NCI-H526 (cell line): Measurements from ENCODE around the gene KIAA1549.

Experiments
- DNase-seq, 2 experiments: peaks; one replicate each; lab custom pipeline; 2025; lab: John Stamatoyannopoulos, UW

Gene KIAA1549

DNA sequence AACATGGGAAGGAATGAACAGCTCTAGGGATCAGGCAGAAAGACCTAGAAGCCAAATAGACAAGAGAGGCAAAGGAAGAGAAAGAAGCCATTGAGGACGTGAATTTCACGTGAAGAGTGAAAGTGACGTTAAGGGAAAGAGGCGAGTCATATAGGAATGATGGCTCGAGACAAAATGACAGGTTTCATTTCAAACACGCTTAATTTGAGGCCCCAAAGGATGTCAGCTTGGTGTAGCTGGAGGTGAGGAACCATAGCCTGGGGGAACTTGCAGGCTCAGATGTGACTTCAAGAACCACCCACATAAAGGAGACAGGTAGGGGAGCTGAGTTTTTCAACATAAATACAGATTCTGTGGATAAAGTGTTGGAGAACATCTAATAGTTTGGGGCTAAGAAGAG, 98.9 kb downstream of the KIAA1549 start:
- no peak for DNase-seq

- no peak for DNase-seq
Measured at GRCh38 chr7:138881579-138882188, 99.5 kb downstream of the KIAA1549 start.

DNA sequence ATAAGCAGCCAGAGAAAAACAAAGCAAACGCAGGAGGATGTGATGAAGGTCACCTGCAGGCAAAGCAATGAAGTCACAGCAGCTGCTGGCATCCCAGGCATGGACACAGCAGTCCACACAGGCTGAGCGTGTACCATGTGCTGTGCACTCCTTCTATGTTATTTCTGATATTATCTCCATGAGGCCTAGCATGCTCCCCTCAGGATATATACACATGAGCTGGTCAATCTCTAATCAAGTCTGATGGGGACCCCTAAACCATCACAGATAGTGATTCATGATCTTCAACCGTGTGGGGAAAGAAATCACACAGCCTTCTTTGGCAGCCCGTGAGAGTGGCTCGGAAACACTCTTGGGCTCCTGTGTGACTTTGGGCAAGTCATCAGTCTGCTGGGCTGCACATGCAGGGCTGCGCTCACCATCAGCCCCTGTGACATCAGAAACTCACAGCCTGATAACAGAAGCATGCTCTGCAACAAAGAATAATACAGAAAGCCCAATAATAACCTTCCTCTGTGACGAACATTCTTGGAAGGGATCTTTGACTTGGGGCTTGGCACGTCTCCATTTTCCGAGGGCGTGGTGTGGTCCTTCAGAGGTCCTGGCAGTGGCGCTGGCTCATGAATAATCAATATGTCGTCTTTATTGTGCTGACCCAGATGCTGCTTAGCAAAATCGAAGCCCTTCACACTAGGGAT, 100.2 kb downstream of the KIAA1549 start:
- DNase-seq, result no peak

GRCh38 chr7:138879356-138879755, 101.8 kb downstream of the KIAA1549 start:
- no peak for DNase-seq

DNA sequence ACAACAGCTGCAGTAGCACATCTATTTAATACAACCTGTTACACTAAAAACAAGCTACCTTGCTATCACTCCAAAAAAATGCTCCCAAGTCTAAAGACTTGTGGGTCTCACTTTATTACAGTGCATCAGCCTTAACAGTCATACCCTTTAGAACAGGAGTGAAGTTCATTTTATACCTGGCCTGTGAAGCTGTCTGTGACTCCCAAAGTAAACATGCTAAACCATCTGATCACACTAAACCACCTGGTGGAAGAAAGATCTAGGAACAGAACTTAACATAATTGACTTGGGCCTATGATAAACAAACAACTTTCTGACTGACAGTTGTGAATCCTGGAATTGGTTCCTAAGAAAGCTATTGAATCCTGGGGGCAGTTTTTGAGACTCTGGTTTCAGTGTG, 102.3 kb downstream of the KIAA1549 start:
- no peak for DNase-seq

GRCh38 chr7:138878051-138878450, 103.1 kb downstream of the KIAA1549 start:
- no peak for DNase-seq

DNA sequence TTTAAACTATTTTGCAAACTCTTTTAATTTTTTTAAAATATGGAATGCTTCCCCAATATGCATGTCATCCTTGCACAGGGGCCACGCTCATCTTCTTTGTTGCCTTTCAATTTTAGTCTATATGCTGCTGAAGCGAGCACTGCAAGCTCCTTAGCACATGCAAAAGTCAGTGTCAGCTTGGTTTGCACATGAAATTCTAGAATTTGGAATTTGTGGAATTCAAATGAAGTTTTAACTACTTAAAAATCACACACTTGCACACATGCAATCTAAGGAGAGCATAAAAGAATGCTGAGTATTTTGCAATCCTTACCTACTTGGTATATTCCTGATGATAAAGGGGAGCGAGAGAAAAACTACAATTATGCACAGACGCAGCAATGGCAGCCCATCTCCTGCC, 104.9 kb downstream of the KIAA1549 start:
- no peak for DNase-seq

- no peak for DNase-seq
Measured at GRCh38 chr7:138875794-138876193, 105.4 kb downstream of the KIAA1549 start.

GRCh38 chr7:138873220-138873892, 107.8 kb downstream of the KIAA1549 start:
- no peak for DNase-seq

DNA sequence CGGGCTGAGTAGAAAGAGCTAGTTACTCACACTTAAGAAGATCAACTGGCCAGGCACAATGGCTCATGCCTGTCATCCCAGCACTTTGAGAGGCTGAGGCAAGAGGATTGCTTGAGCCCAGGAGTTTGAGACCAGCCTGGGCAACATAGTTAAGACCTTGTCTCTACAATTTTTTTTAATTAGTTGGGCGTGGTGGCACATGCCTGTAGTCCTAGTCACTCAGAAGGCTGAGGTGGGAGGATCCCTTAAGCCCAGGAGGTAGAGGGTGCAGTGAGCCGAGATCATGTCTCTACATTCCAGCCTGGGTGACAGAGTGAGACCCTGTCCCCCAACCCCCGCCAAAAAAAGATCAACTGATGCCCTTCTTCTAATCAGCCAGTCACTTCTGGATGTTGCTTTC, 108.6 kb downstream of the KIAA1549 start:
- DNase-seq, result no peak

- DNase-seq, result no peak
Measured at GRCh38 chr7:138871814-138872090, 109.4 kb downstream of the KIAA1549 start.

- no peak for DNase-seq
Measured at GRCh38 chr7:138871065-138871813, 110.0 kb downstream of the KIAA1549 start.

- DNase-seq, result no peak
Measured at GRCh38 chr7:138869353-138869752, 111.8 kb downstream of the KIAA1549 start.

- DNase-seq, result no peak
Measured at GRCh38 chr7:138868711-138869110, 112.5 kb downstream of the KIAA1549 start.

DNA sequence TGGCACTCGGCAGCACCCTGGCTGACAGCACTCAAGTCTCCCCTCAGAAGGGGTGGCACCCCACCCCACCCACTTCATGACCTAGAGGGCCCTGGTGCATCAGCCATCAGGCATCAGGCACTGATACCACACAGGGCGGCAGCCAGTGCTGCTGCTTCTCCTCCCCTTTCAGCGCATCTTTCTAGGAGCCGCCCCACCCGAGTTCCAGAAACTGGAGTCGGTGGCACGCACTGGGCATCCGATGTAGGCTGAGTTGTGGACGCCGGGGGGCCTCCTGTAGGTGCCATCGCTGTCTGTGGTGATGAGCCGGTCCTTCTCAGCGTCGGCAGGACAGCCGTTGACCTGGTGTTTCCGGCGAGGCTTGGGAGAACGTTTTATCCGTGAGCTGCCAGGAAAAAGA, 113.4 kb downstream of the KIAA1549 start:
- DNase-seq, result no peak

GRCh38 chr7:138866353-138866752, 114.8 kb downstream of the KIAA1549 start:
- no peak for DNase-seq

DNA sequence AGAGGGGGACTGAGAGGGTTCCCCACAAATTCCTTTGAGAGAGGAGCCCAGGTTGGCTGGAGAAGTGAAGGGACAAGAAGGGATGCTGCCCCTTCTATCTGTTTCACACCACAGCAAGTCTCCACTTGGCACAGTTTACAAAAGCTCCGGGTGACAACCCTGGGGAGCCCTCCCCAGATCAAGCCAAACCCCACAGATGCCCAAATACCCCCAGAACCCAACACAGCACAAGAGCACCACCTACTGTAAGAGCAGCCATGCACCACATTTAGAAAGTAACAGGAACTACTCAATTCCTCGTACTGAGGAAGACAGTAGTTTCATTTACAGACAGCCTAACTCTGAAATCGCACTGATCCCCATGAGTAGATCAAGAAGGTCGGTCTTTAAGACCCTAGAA, 115.3 kb downstream of the KIAA1549 start:
- DNase-seq, result no peak

DNA sequence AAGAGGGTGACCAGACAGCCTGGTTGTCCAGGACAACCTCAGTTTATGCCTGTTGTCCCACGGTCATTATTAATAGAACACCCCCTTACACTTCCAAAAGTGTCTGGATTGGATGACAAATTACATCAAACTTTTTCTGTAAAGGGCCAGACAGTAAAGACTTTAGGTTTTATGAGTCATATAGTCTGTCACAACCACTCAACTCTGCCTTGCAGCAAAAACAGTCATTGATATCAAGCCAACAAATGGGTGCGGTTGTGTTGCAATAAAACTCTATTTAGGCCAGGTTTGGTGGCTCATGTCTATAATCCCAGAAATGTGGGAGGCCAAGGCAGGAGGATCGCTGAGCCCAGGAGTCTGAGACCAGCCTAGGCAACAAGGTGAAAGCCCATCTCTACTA, 116.5 kb downstream of the KIAA1549 start:
- no peak for DNase-seq

GRCh38 chr7:138863931-138864330, 117.3 kb downstream of the KIAA1549 start:
- DNase-seq, result no peak

- DNase-seq, result no peak
Measured at GRCh38 chr7:138861051-138861450, 120.1 kb downstream of the KIAA1549 start.

GRCh38 chr7:138857728-138858127, 123.5 kb downstream of the KIAA1549 start:
- DNase-seq, result no peak

DNA sequence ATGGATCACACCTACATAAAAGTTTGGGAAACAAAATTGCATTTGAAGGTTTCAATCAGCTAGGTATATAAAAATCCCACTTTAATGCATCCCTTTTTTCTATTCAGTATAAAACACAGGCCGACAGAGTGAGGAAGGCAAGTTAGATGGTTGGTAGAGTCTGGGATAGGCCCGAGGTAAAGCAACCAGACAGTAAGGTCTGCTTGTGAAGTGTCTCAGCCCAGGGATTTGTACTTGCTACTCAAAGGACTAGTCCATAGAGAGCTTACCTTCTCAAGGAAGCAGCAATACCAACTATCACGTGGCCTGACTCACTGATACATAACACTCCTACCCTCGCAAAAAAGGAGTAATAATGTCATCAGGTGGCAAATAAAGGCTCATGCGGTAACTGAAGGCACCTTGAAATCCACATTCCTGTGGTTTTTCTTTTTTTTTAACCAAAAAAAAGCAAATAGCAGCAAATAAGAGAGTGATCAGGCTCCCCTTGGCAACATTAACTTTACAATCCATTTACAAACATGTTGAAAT, 127.0 kb downstream of the KIAA1549 start:
- no peak for DNase-seq

GRCh38 chr7:138853448-138853847, 127.7 kb downstream of the KIAA1549 start:
- no peak for DNase-seq
